ENCODE data around the gene ZNF177.

ZNF177 gene

GRCh38 chr19:9381361-9381785 is 18.6 kb downstream of the ZNF177 start:
- no peak overlapping the region for H3K23ac ChIP-seq (ENCODE audit: low read length)
- peak overlapping the region; percentile 36 for H3K4me3 ChIP-seq (ENCODE audit: low read length)
- H3K27me3 ChIP-seq (ENCODE audit: insufficient read depth, low read length, poor library complexity): no peaks in the 10 kb centered on the region
- DNase-seq: peak; percentile 23
- H3K79me2 ChIP-seq (ENCODE audit: control insufficient read depth, insufficient read depth, low read length): no peaks in the 10 kb centered on the region
- peaks cover 19% of the 10 kb centered on the region for H3K36me3 ChIP-seq (ENCODE audit: control insufficient read depth, insufficient read depth, low read length)
- H2BK15ac ChIP-seq (replicated peaks; ENCODE audit: low read depth): no peak overlapping the region
- no peak overlapping the region for H3K27ac ChIP-seq (ENCODE audit: low read depth, low read length)
- WGBS (ENCODE audit: extremely low coverage, insufficient coverage, low lambda C conversion rate): no CpG with 5 or more reads among the region's 4 CpGs
- no peak overlapping the region for H3K18ac ChIP-seq (ENCODE audit: low read length)
- no peak overlapping the region for H3K4ac ChIP-seq (ENCODE audit: low read depth, low read length)
- no peak overlapping the region for H3K9ac ChIP-seq (ENCODE audit: low read length)
- no peak overlapping the region for H2BK120ac ChIP-seq (ENCODE audit: low read depth, low read length)
- H3K4me2 ChIP-seq (ENCODE audit: low read length): no peak overlapping the region
- no peak overlapping the region for H2AK5ac ChIP-seq (ENCODE audit: low read length)
- H3K4me1 ChIP-seq (ENCODE audit: control insufficient read depth, low read depth, low read length): no peaks in the 10 kb centered on the region
- no peak overlapping the region for H2BK5ac ChIP-seq (ENCODE audit: low read length)
- H4K8ac ChIP-seq (ENCODE audit: low read depth, low read length): no peak overlapping the region
- H3K79me1 ChIP-seq (ENCODE audit: low read length): no peaks in the 10 kb centered on the region
- H4K5ac ChIP-seq (ENCODE audit: low read length): no peak overlapping the region
- H3K56ac ChIP-seq (ENCODE audit: low read length): no peak overlapping the region

- no peak overlapping the region for H3K4me3 ChIP-seq (ENCODE audit: low read length)
- no CpG with 5 or more reads among the region's 39 CpGs for WGBS (ENCODE audit: extremely low coverage, insufficient coverage, low lambda C conversion rate)
- no peak overlapping the region for H2AK5ac ChIP-seq (ENCODE audit: low read length)
Observed at GRCh38 chr19:9406798-9407352, 44.1 kb downstream of the ZNF177 start.

GRCh38 chr19:9407827-9408226 is 45.0 kb downstream of the ZNF177 start:
- H3K18ac ChIP-seq (ENCODE audit: low read length): no peak overlapping the region
- no peak overlapping the region for H3K9ac ChIP-seq (ENCODE audit: low read length)
- no peak overlapping the region for H4K8ac ChIP-seq (ENCODE audit: low read depth, low read length)
- H3K27ac ChIP-seq (ENCODE audit: low read depth, low read length): no peak overlapping the region
- no peak overlapping the region for H2AK5ac ChIP-seq (ENCODE audit: low read length)
- WGBS (ENCODE audit: extremely low coverage, insufficient coverage, low lambda C conversion rate): no CpG with 5 or more reads among the region's 5 CpGs
- H4K5ac ChIP-seq (ENCODE audit: low read length): no peak overlapping the region
- DNase-seq: no peak
- no peak overlapping the region for H2BK120ac ChIP-seq (ENCODE audit: low read depth, low read length)
- no peak overlapping the region for H3K4me3 ChIP-seq (ENCODE audit: low read length)
- H2BK5ac ChIP-seq (ENCODE audit: low read length): no peak overlapping the region
- peaks cover 4% of the 10 kb centered on the region for H3K36me3 ChIP-seq (ENCODE audit: control insufficient read depth, insufficient read depth, low read length)
- H3K4me1 ChIP-seq (ENCODE audit: control insufficient read depth, low read depth, low read length): no peaks in the 10 kb centered on the region
- no peak overlapping the region for H3K4me2 ChIP-seq (ENCODE audit: low read length)
- no peaks in the 10 kb centered on the region for H3K27me3 ChIP-seq (ENCODE audit: insufficient read depth, low read length, poor library complexity)
- H3K23ac ChIP-seq (ENCODE audit: low read length): no peak overlapping the region
- no peak overlapping the region for H2BK15ac ChIP-seq (replicated peaks; ENCODE audit: low read depth)
- no peaks in the 10 kb centered on the region for H3K79me2 ChIP-seq (ENCODE audit: control insufficient read depth, insufficient read depth, low read length)
- no peak overlapping the region for H3K4ac ChIP-seq (ENCODE audit: low read depth, low read length)
- no peaks in the 10 kb centered on the region for H3K79me1 ChIP-seq (ENCODE audit: low read length)
- H3K56ac ChIP-seq (ENCODE audit: low read length): no peak overlapping the region

More at GRCh38 chr19:9406798-9407352, 44.1 kb downstream of the ZNF177 start:
- H4K5ac ChIP-seq (ENCODE audit: low read length): no peak overlapping the region
- H3K79me2 ChIP-seq (ENCODE audit: control insufficient read depth, insufficient read depth, low read length): no peaks in the 10 kb centered on the region
- H3K9ac ChIP-seq (ENCODE audit: low read length): no peak overlapping the region
- H3K4me2 ChIP-seq (ENCODE audit: low read length): no peak overlapping the region
- no peak overlapping the region for H2BK5ac ChIP-seq (ENCODE audit: low read length)
- no peak overlapping the region for H4K8ac ChIP-seq (ENCODE audit: low read depth, low read length)
- H3K4me1 ChIP-seq (ENCODE audit: control insufficient read depth, low read depth, low read length): no peaks in the 10 kb centered on the region
- no peak for DNase-seq
- H3K36me3 ChIP-seq (ENCODE audit: control insufficient read depth, insufficient read depth, low read length): no peaks in the 10 kb centered on the region
- no peak overlapping the region for H2BK120ac ChIP-seq (ENCODE audit: low read depth, low read length)
- no peak overlapping the region for H3K4ac ChIP-seq (ENCODE audit: low read depth, low read length)
- no peaks in the 10 kb centered on the region for H3K27me3 ChIP-seq (ENCODE audit: insufficient read depth, low read length, poor library complexity)
- H2BK15ac ChIP-seq (replicated peaks; ENCODE audit: low read depth): no peak overlapping the region
- H3K27ac ChIP-seq (ENCODE audit: low read depth, low read length): no peak overlapping the region
- no peak overlapping the region for H3K56ac ChIP-seq (ENCODE audit: low read length)
- no peaks in the 10 kb centered on the region for H3K79me1 ChIP-seq (ENCODE audit: low read length)
- no peak overlapping the region for H3K23ac ChIP-seq (ENCODE audit: low read length)
- H3K18ac ChIP-seq (ENCODE audit: low read length): no peak overlapping the region

- no peak overlapping the region for H3K56ac ChIP-seq (ENCODE audit: low read length)
- no peak overlapping the region for H3K9ac ChIP-seq (ENCODE audit: low read length)
- H3K36me3 ChIP-seq (ENCODE audit: control insufficient read depth, insufficient read depth, low read length): peaks cover 16% of the 10 kb centered on the region
- H2BK15ac ChIP-seq (replicated peaks; ENCODE audit: low read depth): no peak overlapping the region
- H3K23ac ChIP-seq (ENCODE audit: low read length): no peak overlapping the region
- no peak overlapping the region for H2BK5ac ChIP-seq (ENCODE audit: low read length)
- no peak overlapping the region for H4K5ac ChIP-seq (ENCODE audit: low read length)
- H2AK5ac ChIP-seq (ENCODE audit: low read length): no peak overlapping the region
- H3K79me1 ChIP-seq (ENCODE audit: low read length): no peaks in the 10 kb centered on the region
- no peaks in the 10 kb centered on the region for H3K4me1 ChIP-seq (ENCODE audit: control insufficient read depth, low read depth, low read length)
- H3K4me3 ChIP-seq (ENCODE audit: low read length): peak overlapping the region; percentile 19
- H3K18ac ChIP-seq (ENCODE audit: low read length): no peak overlapping the region
- H3K79me2 ChIP-seq (ENCODE audit: control insufficient read depth, insufficient read depth, low read length): no peaks in the 10 kb centered on the region
- DNase-seq: peak; percentile 32
- no peak overlapping the region for H2BK120ac ChIP-seq (ENCODE audit: low read depth, low read length)
- H4K8ac ChIP-seq (ENCODE audit: low read depth, low read length): no peak overlapping the region
- no peak overlapping the region for H3K27ac ChIP-seq (ENCODE audit: low read depth, low read length)
- no peaks in the 10 kb centered on the region for H3K27me3 ChIP-seq (ENCODE audit: insufficient read depth, low read length, poor library complexity)
- WGBS (ENCODE audit: extremely low coverage, insufficient coverage, low lambda C conversion rate): no CpG with 5 or more reads among the region's 14 CpGs
- H3K4ac ChIP-seq (ENCODE audit: low read depth, low read length): no peak overlapping the region
- no peak overlapping the region for H3K4me2 ChIP-seq (ENCODE audit: low read length)
Observed at GRCh38 chr19:9413240-9413954, 50.6 kb downstream of the ZNF177 start.

- H3K79me2 ChIP-seq (ENCODE audit: control insufficient read depth, insufficient read depth, low read length): no peaks in the 10 kb centered on the region
- H3K4ac ChIP-seq (ENCODE audit: low read depth, low read length): no peak overlapping the region
- no peak overlapping the region for H4K5ac ChIP-seq (ENCODE audit: low read length)
- peaks cover 1% of the 10 kb centered on the region for H3K79me1 ChIP-seq (ENCODE audit: low read length)
- no peaks in the 10 kb centered on the region for H3K36me3 ChIP-seq (ENCODE audit: control insufficient read depth, insufficient read depth, low read length)
- H3K18ac ChIP-seq (ENCODE audit: low read length): no peak overlapping the region
- H2BK15ac ChIP-seq (replicated peaks; ENCODE audit: low read depth): no peak overlapping the region
- H2BK5ac ChIP-seq (ENCODE audit: low read length): no peak overlapping the region
- no peak overlapping the region for H3K23ac ChIP-seq (ENCODE audit: low read length)
- no peak overlapping the region for H3K9ac ChIP-seq (ENCODE audit: low read length)
- DNase-seq: peak; percentile 52
- no peak overlapping the region for H3K27ac ChIP-seq (ENCODE audit: low read depth, low read length)
- no peak overlapping the region for H3K4me3 ChIP-seq (ENCODE audit: low read length)
- no peaks in the 10 kb centered on the region for H3K27me3 ChIP-seq (ENCODE audit: insufficient read depth, low read length, poor library complexity)
- no CpG with 5 or more reads among the region's 6 CpGs for WGBS (ENCODE audit: extremely low coverage, insufficient coverage, low lambda C conversion rate)
- H3K4me1 ChIP-seq (ENCODE audit: control insufficient read depth, low read depth, low read length): no peaks in the 10 kb centered on the region
- no peak overlapping the region for H4K8ac ChIP-seq (ENCODE audit: low read depth, low read length)
- no peak overlapping the region for H2AK5ac ChIP-seq (ENCODE audit: low read length)
- no peak overlapping the region for H3K4me2 ChIP-seq (ENCODE audit: low read length)
- no peak overlapping the region for H3K56ac ChIP-seq (ENCODE audit: low read length)
- no peak overlapping the region for H2BK120ac ChIP-seq (ENCODE audit: low read depth, low read length)
Observed at GRCh38 chr19:9427941-9428340, 65.1 kb downstream of the ZNF177 start.

All from mesendoderm (in vitro differentiated cells).